ENCODE measurements around the gene KRTAP20-3. TPM values are rescaled to one million over a fixed set of nuclear protein-coding genes. Genes with fewer than 3 reads are reported as not detected.

The KRTAP20-3 gene
- total RNA-seq, 1 experiment from 2014 or later, result not detected

GRCh38 chr21:30646904-30647414 is 4.3 kb downstream of the KRTAP20-3 start:
- no peaks in the 10 kb centered on the region for H3K4me1 ChIP-seq (ENCODE audit: control insufficient read depth, insufficient read depth, low read length)
- DNase-seq (ENCODE audit: low read depth, low spot score) (no peak), ATAC-seq (no peak)
- H3K4me3 ChIP-seq (ENCODE audit: low read depth in 2 of 2, low read length in 2 of 2), result no peak overlapping the region
- no TSS peak for BruUV-seq (replicated peaks)
- POLR2A ChIA-PET, result no interaction called here
- H3K36me3 ChIP-seq (ENCODE audit: control insufficient read depth, insufficient read depth, low read length), result no peaks in the 10 kb centered on the region
- H3K27ac ChIP-seq (ENCODE audit: low read length), result no peak overlapping the region
- CTCF ChIA-PET, result no interaction called here
- intact Hi-C loops (cut with micrococcal nuclease; ENCODE audit: unreplicated experiment), result no loop called here
- TF ChIP-seq SIN3A (IDR thresholded peaks at IDR 0.05; ENCODE audit: borderline replicate concordance, insufficient read depth, low read depth, low read length) (no peak), TCF7L2 (IDR thresholded peaks at IDR 0.05; ENCODE audit: low read depth, low read length) (no peak), POLR2AphosphoS5 (IDR thresholded peaks at IDR 0.05; ENCODE audit: low read depth, low read length) (no peak)
- TF ChIP-seq, protein P1, sequence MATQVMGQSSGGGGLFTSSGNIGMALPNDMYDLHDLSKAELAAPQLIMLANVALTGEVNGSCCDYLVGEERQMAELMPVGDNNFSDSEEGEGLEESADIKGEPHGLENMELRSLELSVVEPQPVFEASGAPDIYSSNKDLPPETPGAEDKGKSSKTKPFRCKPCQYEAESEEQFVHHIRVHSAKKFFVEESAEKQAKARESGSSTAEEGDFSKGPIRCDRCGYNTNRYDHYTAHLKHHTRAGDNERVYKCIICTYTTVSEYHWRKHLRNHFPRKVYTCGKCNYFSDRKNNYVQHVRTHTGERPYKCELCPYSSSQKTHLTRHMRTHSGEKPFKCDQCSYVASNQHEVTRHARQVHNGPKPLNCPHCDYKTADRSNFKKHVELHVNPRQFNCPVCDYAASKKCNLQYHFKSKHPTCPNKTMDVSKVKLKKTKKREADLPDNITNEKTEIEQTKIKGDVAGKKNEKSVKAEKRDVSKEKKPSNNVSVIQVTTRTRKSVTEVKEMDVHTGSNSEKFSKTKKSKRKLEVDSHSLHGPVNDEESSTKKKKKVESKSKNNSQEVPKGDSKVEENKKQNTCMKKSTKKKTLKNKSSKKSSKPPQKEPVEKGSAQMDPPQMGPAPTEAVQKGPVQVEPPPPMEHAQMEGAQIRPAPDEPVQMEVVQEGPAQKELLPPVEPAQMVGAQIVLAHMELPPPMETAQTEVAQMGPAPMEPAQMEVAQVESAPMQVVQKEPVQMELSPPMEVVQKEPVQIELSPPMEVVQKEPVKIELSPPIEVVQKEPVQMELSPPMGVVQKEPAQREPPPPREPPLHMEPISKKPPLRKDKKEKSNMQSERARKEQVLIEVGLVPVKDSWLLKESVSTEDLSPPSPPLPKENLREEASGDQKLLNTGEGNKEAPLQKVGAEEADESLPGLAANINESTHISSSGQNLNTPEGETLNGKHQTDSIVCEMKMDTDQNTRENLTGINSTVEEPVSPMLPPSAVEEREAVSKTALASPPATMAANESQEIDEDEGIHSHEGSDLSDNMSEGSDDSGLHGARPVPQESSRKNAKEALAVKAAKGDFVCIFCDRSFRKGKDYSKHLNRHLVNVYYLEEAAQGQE (IDR thresholded peaks at IDR 0.05; ENCODE audit: insufficient read depth in 1 of 2, low read depth in 2 of 2, low read length in 1 of 2), result no peak
- TF ChIP-seq, protein P2, sequence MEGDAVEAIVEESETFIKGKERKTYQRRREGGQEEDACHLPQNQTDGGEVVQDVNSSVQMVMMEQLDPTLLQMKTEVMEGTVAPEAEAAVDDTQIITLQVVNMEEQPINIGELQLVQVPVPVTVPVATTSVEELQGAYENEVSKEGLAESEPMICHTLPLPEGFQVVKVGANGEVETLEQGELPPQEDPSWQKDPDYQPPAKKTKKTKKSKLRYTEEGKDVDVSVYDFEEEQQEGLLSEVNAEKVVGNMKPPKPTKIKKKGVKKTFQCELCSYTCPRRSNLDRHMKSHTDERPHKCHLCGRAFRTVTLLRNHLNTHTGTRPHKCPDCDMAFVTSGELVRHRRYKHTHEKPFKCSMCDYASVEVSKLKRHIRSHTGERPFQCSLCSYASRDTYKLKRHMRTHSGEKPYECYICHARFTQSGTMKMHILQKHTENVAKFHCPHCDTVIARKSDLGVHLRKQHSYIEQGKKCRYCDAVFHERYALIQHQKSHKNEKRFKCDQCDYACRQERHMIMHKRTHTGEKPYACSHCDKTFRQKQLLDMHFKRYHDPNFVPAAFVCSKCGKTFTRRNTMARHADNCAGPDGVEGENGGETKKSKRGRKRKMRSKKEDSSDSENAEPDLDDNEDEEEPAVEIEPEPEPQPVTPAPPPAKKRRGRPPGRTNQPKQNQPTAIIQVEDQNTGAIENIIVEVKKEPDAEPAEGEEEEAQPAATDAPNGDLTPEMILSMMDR (IDR thresholded peaks at IDR 0.05), result no peak
- in situ Hi-C loops (cut with HindIII; ENCODE audit: low pct_unique_long_range_greater_than_20kb, low sequenced_read_pairs), result no loop called here
- no peaks in the 10 kb centered on the region for H3K9me3 ChIP-seq (ENCODE audit: control insufficient read depth, insufficient read depth, low read depth, low read length)
- no peaks in the 10 kb centered on the region for H3K27me3 ChIP-seq (ENCODE audit: control insufficient read depth, insufficient read depth, low read length)

DNA sequence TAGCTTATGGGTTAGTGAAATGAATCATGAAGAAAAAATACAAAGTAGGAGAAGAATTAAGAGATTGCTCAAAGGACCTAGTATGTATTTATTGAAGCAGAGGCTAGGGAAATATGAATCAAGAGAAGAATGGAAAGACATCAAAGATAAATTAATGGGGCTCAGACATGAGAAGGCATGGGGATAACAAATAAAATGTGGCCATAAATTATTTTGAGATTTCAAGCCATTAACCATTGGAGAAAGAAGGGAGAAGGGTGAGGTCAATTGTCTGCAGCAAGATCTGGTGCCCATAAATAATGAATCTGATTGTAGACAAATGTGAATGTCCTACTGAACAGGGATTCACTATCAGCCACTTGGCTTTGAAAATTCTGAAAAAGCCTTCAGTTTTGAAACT is 10.2 kb downstream of the KRTAP20-3 start:
- Histone ChIP-seq H3K27me3 (ENCODE audit: control insufficient read depth, insufficient read depth, low read length) (no peaks in the 10 kb centered on the region), H3K4me1 (ENCODE audit: control insufficient read depth, insufficient read depth, low read length) (no peaks in the 10 kb centered on the region), H3K27ac (ENCODE audit: low read length) (no peak overlapping the region), H3K9me3 (ENCODE audit: control insufficient read depth, insufficient read depth, low read depth, low read length) (no peaks in the 10 kb centered on the region), H3K36me3 (ENCODE audit: control insufficient read depth, insufficient read depth, low read length) (no peaks in the 10 kb centered on the region), H3K4me3 (ENCODE audit: low read depth in 2 of 2, low read length in 2 of 2) (no peak overlapping the region)
- ChIA-PET POLR2A (no interaction called here), CTCF (no interaction called here)
- BruUV-seq (replicated peaks), result no TSS peak
- TF ChIP-seq SIN3A (IDR thresholded peaks at IDR 0.05; ENCODE audit: borderline replicate concordance, insufficient read depth, low read depth, low read length) (no peak), POLR2AphosphoS5 (IDR thresholded peaks at IDR 0.05; ENCODE audit: low read depth, low read length) (no peak), TCF7L2 (IDR thresholded peaks at IDR 0.05; ENCODE audit: low read depth, low read length) (no peak)
- TF ChIP-seq, protein P1 (IDR thresholded peaks at IDR 0.05; ENCODE audit: insufficient read depth in 1 of 2, low read depth in 2 of 2, low read length in 1 of 2), result no peak
- TF ChIP-seq, protein P2 (IDR thresholded peaks at IDR 0.05), result no peak
- intact Hi-C loops (cut with micrococcal nuclease; ENCODE audit: unreplicated experiment) (no loop called here), in situ Hi-C loops (cut with HindIII; ENCODE audit: low pct_unique_long_range_greater_than_20kb, low sequenced_read_pairs) (no loop called here)
- ATAC-seq, result no peak
- no peak for DNase-seq (ENCODE audit: low read depth, low spot score)
